GM21526 (cell line): ENCODE measurements around the gene POLR2H.
A peak's percentile ranks its signal among the peaks of the same experiment; 100 is the strongest.

Source experiments
- ATAC-seq: cut with Tn5 transposase; IDR thresholded peaks from one replicate; pipeline ENCODE4 v1.9.1; 2021; ENCODE audit warnings: moderate library complexity; ENCODE audit not compliant: unreplicated experiment, low FRiP score

Gene POLR2H

GRCh38 chr3:184351511-184352148 lies 9.9 kb upstream of the POLR2H start:
- no peak for ATAC-seq

- ATAC-seq = no peak
Observed at GRCh38 chr3:184352149-184352785, 9.2 kb upstream of the POLR2H start.

GRCh38 chr3:184352897-184353545 lies 8.5 kb upstream of the POLR2H start:
- no peak for ATAC-seq

- no peak for ATAC-seq
Observed at GRCh38 chr3:184353546-184353941, 8.0 kb upstream of the POLR2H start.

- ATAC-seq = no peak
Observed at GRCh38 chr3:184354121-184354728, 7.3 kb upstream of the POLR2H start.

- no peak for ATAC-seq
Observed at GRCh38 chr3:184354754-184355153, 6.8 kb upstream of the POLR2H start.

GRCh38 chr3:184355261-184356040 lies 6.1 kb upstream of the POLR2H start:
- no peak for ATAC-seq

GRCh38 chr3:184357248-184358123 lies 4.0 kb upstream of the POLR2H start:
- ATAC-seq = no peak

- no peak for ATAC-seq
Observed at GRCh38 chr3:184358124-184358767, 3.3 kb upstream of the POLR2H start.

GRCh38 chr3:184358921-184359350 lies 2.6 kb upstream of the POLR2H start:
- ATAC-seq = no peak

GRCh38 chr3:184359610-184360009 lies 1.9 kb upstream of the POLR2H start:
- ATAC-seq = no peak

- no peak for ATAC-seq
Observed at GRCh38 chr3:184360070-184360928, 1.2 kb upstream of the POLR2H start.

GRCh38 chr3:184360929-184361531 lies 480 bp upstream of the POLR2H start:
- ATAC-seq = peak; percentile 1

GRCh38 chr3:184361932-184362667 lies 590 bp downstream of the POLR2H start:
- peak; percentile 2 for ATAC-seq

GRCh38 chr3:184362668-184363546 lies 1.4 kb downstream of the POLR2H start:
- ATAC-seq = peak; percentile 86

GRCh38 chr3:184366619-184367289 lies 5.2 kb downstream of the POLR2H start:
- ATAC-seq = no peak
